MM.1S (cell line): ENCODE measurements around the gene POLA2.

Experiments
- DNase-seq: peaks from one replicate; pipeline ENCODE4 v3.0.0-alpha.2; 2015
- H2AFZ ChIP-seq: fragments of 300-600 bp; sonication (generic); 2 replicates; pipeline ENCODE4 v1.6.0; 2016; ENCODE audit warnings: antibody characterized with exemption, low read length
- H3F3A ChIP-seq: fragments of 300-600 bp; sonication (generic); 2 replicates; pipeline ENCODE4 v1.6.1; 2016; ENCODE audit warnings: mild to moderate bottlenecking, antibody characterized with exemption, low read length, moderate library complexity, mixed read lengths; ENCODE audit not compliant: insufficient read depth
- H3K27ac ChIP-seq: fragments of 300-600 bp; sonication (generic); 2 replicates; pipeline ENCODE4 v1.5.1; 2016; ENCODE audit warnings: mild to moderate bottlenecking, low read length
- H3K27me3 ChIP-seq: fragments of 300-600 bp; sonication (generic); replicated peaks from 2 replicates; pipeline ENCODE4 v1.6.0; 2016; ENCODE audit warnings: low read length; ENCODE audit not compliant: insufficient read depth
- H3K36me3 ChIP-seq: fragments of 300-600 bp; sonication (generic); replicated peaks from 2 replicates; pipeline ENCODE4 v1.6.1; 2016; ENCODE audit warnings: mild to moderate bottlenecking, low read length, mixed read lengths; ENCODE audit not compliant: insufficient read depth
- H3K4me1 ChIP-seq: fragments of 300-600 bp; sonication (generic); 2 replicates; pipeline ENCODE4 v1.6.1; 2016; ENCODE audit warnings: low read length, mixed read lengths
- H3K4me2 ChIP-seq: fragments of 300-600 bp; sonication (generic); 2 replicates; pipeline ENCODE4 v1.6.0; 2016; ENCODE audit warnings: low read depth, low read length
- H3K4me3 ChIP-seq: fragments of 300-600 bp; sonication (generic); 2 replicates; pipeline ENCODE4 v1.5.1; 2016; ENCODE audit warnings: low read length, mixed read lengths
- H3K79me2 ChIP-seq: fragments of 300-600 bp; sonication (generic); 2 replicates; pipeline ENCODE4 v1.6.1; 2016; ENCODE audit warnings: mixed run types, low read length, mixed read lengths
- H3K9ac ChIP-seq: fragments of 300-600 bp; sonication (generic); 2 replicates; pipeline ENCODE4 v1.6.1; 2016; ENCODE audit warnings: low read length, mixed read lengths
- H3K9me2 ChIP-seq: fragments of 300-600 bp; sonication (generic); replicated peaks from 2 replicates; pipeline ENCODE4 v1.6.1; 2016; ENCODE audit warnings: mild to moderate bottlenecking, low read length, mixed read lengths; ENCODE audit not compliant: insufficient read depth
- H3K9me3 ChIP-seq: fragments of 300-600 bp; sonication (generic); replicated peaks from 2 replicates; pipeline ENCODE4 v1.6.1; 2016; ENCODE audit warnings: mild to moderate bottlenecking, low read length, mixed read lengths; ENCODE audit not compliant: insufficient read depth
- H4K20me1 ChIP-seq: fragments of 300-600 bp; sonication (generic); 2 replicates; pipeline ENCODE4 v1.6.1; 2016; ENCODE audit warnings: mild to moderate bottlenecking, low read length, moderate library complexity, mixed read lengths; ENCODE audit not compliant: insufficient read depth
- EZH2 ChIP-seq: fragments of 300-600 bp; sonication (generic); optimal IDR thresholded peaks from 2 replicates; pipeline ENCODE3; 2017; ENCODE audit warnings: low read depth, mild to moderate bottlenecking, antibody characterized with exemption, low read length, mixed read lengths
- EZH2phosphoT487 ChIP-seq: fragments of 300-600 bp; sonication (generic); IDR thresholded peaks from 2 replicates; pipeline ENCODE4 v1.6.1; 2018; ENCODE audit warnings: antibody characterized with exemption, low read length
- TF ChIP-seq, protein P1 (sequence below): fragments of 300-600 bp; sonication (generic); IDR thresholded peaks from 2 replicates; pipeline ENCODE4 v1.5.1; 2016; ENCODE audit warnings: antibody characterized with exemption, low read length, mixed read lengths

Gene POLA2

GRCh38 chr11:65325435-65325834, 63.7 kb downstream of the POLA2 start:
- Histone ChIP-seq H2AFZ (no peak overlapping the region), H3K9ac (no peak overlapping the region), H3K27me3 (no peaks in the 10 kb centered on the region), H3K9me3 (no peaks in the 10 kb centered on the region), H3F3A (no peaks in the 10 kb centered on the region), H3K4me3 (no peak overlapping the region), H3K4me2 (no peak overlapping the region), H3K27ac (no peak overlapping the region), H3K36me3 (no peaks in the 10 kb centered on the region), H3K4me1 (0 out of 2 replicates have a peak, but pooled peaks cover 4% of the 10 kb centered on the region), H3K79me2 (no peaks in the 10 kb centered on the region), H4K20me1 (no peaks in the 10 kb centered on the region), H3K9me2 (no peaks in the 10 kb centered on the region)
- TF ChIP-seq EZH2phosphoT487 (no peak), EZH2 (no peak)
- TF ChIP-seq, protein P1, sequence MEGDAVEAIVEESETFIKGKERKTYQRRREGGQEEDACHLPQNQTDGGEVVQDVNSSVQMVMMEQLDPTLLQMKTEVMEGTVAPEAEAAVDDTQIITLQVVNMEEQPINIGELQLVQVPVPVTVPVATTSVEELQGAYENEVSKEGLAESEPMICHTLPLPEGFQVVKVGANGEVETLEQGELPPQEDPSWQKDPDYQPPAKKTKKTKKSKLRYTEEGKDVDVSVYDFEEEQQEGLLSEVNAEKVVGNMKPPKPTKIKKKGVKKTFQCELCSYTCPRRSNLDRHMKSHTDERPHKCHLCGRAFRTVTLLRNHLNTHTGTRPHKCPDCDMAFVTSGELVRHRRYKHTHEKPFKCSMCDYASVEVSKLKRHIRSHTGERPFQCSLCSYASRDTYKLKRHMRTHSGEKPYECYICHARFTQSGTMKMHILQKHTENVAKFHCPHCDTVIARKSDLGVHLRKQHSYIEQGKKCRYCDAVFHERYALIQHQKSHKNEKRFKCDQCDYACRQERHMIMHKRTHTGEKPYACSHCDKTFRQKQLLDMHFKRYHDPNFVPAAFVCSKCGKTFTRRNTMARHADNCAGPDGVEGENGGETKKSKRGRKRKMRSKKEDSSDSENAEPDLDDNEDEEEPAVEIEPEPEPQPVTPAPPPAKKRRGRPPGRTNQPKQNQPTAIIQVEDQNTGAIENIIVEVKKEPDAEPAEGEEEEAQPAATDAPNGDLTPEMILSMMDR: no peak
- no peak for DNase-seq

- Histone ChIP-seq H3K9me3 (no peaks in the 10 kb centered on the region), H3K79me2 (no peaks in the 10 kb centered on the region), H3K36me3 (no peaks in the 10 kb centered on the region), H3K9ac (no peak overlapping the region), H3K27ac (no peak overlapping the region), H3K4me2 (no peak overlapping the region), H2AFZ (no peak overlapping the region), H3K4me3 (no peak overlapping the region), H3K4me1 (0 out of 2 replicates have a peak, but pooled peaks cover 4% of the 10 kb centered on the region), H3F3A (no peaks in the 10 kb centered on the region), H3K27me3 (no peaks in the 10 kb centered on the region), H4K20me1 (no peaks in the 10 kb centered on the region), H3K9me2 (no peaks in the 10 kb centered on the region)
- no peak for DNase-seq
- TF ChIP-seq EZH2 (no peak), EZH2phosphoT487 (no peak)
- TF ChIP-seq, protein P1: no peak
These were observed 65.3 kb downstream of the POLA2 start for GRCh38 chr11:65327021-65327420.

- H3K9me3 ChIP-seq: no peaks in the 10 kb centered on the region
- H3K79me2 ChIP-seq: peaks cover 8% of the 10 kb centered on the region
- DNase-seq: no peak
- peak overlapping the region; percentile 42; the same call in 1 of the 2 replicates for H3K4me2 ChIP-seq
- no peak overlapping the region for H3K27ac ChIP-seq
- H2AFZ ChIP-seq: peak overlapping the region; percentile 33
- no peaks in the 10 kb centered on the region for H3K27me3 ChIP-seq
- H3K36me3 ChIP-seq: no peaks in the 10 kb centered on the region
- no peak for TF ChIP-seq EZH2phosphoT487
- TF ChIP-seq, protein P1: no peak
- TF ChIP-seq EZH2: no peak
- H3K9ac ChIP-seq: no peak overlapping the region
- peaks cover 5% of the 10 kb centered on the region; the same call in 1 of the 2 replicates for H3K4me1 ChIP-seq
- no peaks in the 10 kb centered on the region for H4K20me1 ChIP-seq
- no peaks in the 10 kb centered on the region for H3K9me2 ChIP-seq
- H3K4me3 ChIP-seq: no peak overlapping the region
- H3F3A ChIP-seq: no peaks in the 10 kb centered on the region
These were observed 67.7 kb downstream of the POLA2 start for GRCh38 chr11:65329478-65329877.
